Hematopoietic multipotent progenitor cell treated with erythropoietin and hydrocortisone succinate and interleukin-3 and kit ligand, for 17 days (in vitro differentiated cells): ENCODE measurements around the gene ZFPM1.
A peak's percentile ranks its signal among the peaks of the same experiment; 100 is the strongest.
"Not testable (repeated sequence)": the region's sequence is repeated elsewhere in the genome, so short reads cannot be mapped to it uniquely, and the experiment has no call there.

Experiments used
- DNase-seq: peaks from one replicate; pipeline ENCODE4 v3.0.0-alpha.2; 2015; ENCODE audit warnings: low spot score

Gene ZFPM1

GRCh38 chr16:88466175-88466862 is 13.2 kb downstream of the ZFPM1 start:
- DNase-seq, result peak; percentile 40

- DNase-seq, result no peak
These were observed 13.9 kb downstream of the ZFPM1 start for GRCh38 chr16:88466949-88467348.

GRCh38 chr16:88467541-88467944 is 14.5 kb downstream of the ZFPM1 start:
- DNase-seq, result no peak

- DNase-seq, result peak; percentile 73
These were observed 15.4 kb downstream of the ZFPM1 start for GRCh38 chr16:88468275-88469129.

- DNase-seq, result no peak
These were observed 16.7 kb downstream of the ZFPM1 start for GRCh38 chr16:88469615-88470395.

- not testable (repeated sequence) for DNase-seq
These were observed 17.3 kb downstream of the ZFPM1 start for GRCh38 chr16:88470396-88470680.

- DNase-seq, result not testable (repeated sequence)
These were observed 17.6 kb downstream of the ZFPM1 start for GRCh38 chr16:88470696-88471095.

GRCh38 chr16:88471115-88471514 is 18.0 kb downstream of the ZFPM1 start:
- DNase-seq, result no peak

- DNase-seq, result no peak
These were observed 18.5 kb downstream of the ZFPM1 start for GRCh38 chr16:88471575-88471974.

GRCh38 chr16:88472069-88472468 is 19.0 kb downstream of the ZFPM1 start:
- no peak for DNase-seq

- no peak for DNase-seq
These were observed 19.6 kb downstream of the ZFPM1 start for GRCh38 chr16:88472637-88473205.

- peak; percentile 58 for DNase-seq
These were observed 20.8 kb downstream of the ZFPM1 start for GRCh38 chr16:88473666-88474534.

GRCh38 chr16:88475037-88475436 is 22.0 kb downstream of the ZFPM1 start:
- DNase-seq, result no peak

GRCh38 chr16:88476203-88476602 is 23.1 kb downstream of the ZFPM1 start:
- DNase-seq, result no peak

GRCh38 chr16:88476817-88477397 is 23.8 kb downstream of the ZFPM1 start:
- no peak for DNase-seq

GRCh38 chr16:88477631-88478519 is 24.8 kb downstream of the ZFPM1 start:
- no peak for DNase-seq

GRCh38 chr16:88478889-88479792 is 26.1 kb downstream of the ZFPM1 start:
- DNase-seq, result no peak

- no peak for DNase-seq
These were observed 27.0 kb downstream of the ZFPM1 start for GRCh38 chr16:88479793-88480760.
